Measurements from ENCODE around the gene PTGES2. TPM values are rescaled to one million over a fixed set of nuclear protein-coding genes. Genes with fewer than 3 reads are reported as not detected.
A peak's percentile ranks its signal among the peaks of the same experiment; 100 is the strongest.
"Not testable (repeated sequence)": the region's sequence is repeated elsewhere in the genome, so short reads cannot be mapped to it uniquely, and the experiment has no call there.

Gene PTGES2
- total RNA-seq, 6 donors from 2014 or later, result 45.9 to 116 (median 61.1) TPM

DNA sequence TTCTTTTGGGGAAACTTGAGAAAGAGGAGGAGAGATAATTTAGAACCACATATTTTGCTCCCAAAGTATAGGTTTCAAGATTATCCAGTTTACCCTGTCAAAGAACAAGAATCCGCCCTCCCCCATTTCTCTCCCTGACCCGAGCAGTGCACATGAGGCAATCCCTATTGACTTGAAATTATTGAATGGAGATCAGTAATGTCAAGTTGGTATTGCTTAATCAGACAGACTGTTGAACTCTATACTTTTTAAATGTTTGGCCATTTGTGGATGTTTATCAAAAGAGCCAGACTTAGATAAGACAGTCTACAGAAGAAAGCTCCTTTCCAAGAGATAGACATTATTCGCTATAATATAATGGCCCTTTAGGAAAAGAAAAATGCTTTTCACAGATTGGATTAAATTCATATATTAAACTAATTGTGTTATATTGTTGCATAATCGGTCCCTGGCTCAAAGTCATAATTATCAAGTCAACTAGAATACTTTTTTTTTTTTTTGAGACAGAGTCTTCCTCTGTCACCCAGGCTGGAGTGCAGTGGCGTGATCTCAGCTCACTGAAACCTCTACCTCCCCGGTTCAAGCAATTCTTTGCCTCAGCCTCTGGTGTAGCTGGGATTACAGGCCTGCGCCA lies 54.2 kb downstream of the PTGES2 start:
- peak overlapping the region; percentile 64 to 94 (median 78) for H3K27ac ChIP-seq
- 68 to 74% methylated on average over 7 of the region's 7 CpGs for WGBS, 2 donors
- DNase-seq, result no peak
- no peak overlapping the region for H3K4me3 ChIP-seq
- H3K36me3 ChIP-seq, result no peaks in the 10 kb centered on the region
- H3K4me1 ChIP-seq, result peaks cover 52 to 76% (median 64%) of the 10 kb centered on the region in 4 donors
- no peaks in the 10 kb centered on the region for H3K27me3 ChIP-seq
- peak in 1 of 2 donors; percentile 42 for ATAC-seq (ENCODE audit: low FRiP score in 2 of 2)
- no peak for TF ChIP-seq EP300 (IDR thresholded peaks at IDR 0.05)
- no peaks in the 10 kb centered on the region for H3K9me3 ChIP-seq

DNA sequence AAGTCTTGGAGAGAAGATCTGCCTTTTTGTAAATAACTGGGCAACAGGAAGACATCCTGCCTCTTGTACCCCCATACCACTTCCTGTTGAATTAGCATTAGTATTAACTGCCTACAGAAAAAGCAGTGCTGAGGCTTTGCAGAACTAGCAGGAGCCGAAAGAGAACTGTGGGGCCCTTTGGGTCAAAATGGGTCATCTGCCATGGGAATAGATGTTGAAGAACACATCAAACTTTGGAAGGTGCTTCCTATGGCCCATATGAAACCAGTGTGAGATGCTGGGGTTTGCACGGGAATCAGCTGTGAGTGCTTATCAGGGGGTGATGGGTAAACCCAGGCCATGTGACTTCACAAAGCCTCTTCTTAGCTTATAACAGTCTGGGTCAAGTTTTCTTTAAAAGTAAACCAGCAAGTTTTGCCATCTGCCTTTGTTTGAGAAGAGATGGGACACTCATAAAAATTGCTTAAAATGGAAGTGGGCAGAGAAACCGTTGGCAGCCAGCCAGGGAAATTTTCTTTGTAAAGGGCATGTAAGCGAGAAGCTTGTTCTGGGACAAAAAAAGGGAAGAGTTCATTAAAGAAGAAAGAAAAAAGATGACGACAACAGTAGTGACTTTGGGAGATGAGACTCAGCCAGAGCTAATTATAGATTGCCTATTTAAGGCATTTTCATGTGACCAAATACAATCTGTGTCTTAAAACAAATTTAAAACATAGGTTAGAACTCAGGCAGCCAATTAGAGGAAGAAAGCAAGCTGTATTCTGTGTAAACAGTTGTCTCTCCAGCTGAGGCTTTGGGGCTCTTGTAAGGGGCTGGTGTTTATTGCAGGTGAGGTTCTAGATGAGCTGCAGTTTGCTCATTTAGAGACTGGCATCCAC lies 55.1 kb downstream of the PTGES2 start:
- DNase-seq (peak in 1 of 2 donors; percentile 89), ATAC-seq (ENCODE audit: low FRiP score in 2 of 2) (peak in 1 of 2 donors; percentile 2)
- no peaks in the 10 kb centered on the region for H3K36me3 ChIP-seq
- peak overlapping the region in 1 of 4 donors; percentile 23 for H3K4me3 ChIP-seq
- no peaks in the 10 kb centered on the region for H3K27me3 ChIP-seq
- H3K9me3 ChIP-seq, result no peaks in the 10 kb centered on the region
- H3K27ac ChIP-seq, result peak overlapping the region; percentile 64 to 94 (median 78)
- TF ChIP-seq, protein P1, sequence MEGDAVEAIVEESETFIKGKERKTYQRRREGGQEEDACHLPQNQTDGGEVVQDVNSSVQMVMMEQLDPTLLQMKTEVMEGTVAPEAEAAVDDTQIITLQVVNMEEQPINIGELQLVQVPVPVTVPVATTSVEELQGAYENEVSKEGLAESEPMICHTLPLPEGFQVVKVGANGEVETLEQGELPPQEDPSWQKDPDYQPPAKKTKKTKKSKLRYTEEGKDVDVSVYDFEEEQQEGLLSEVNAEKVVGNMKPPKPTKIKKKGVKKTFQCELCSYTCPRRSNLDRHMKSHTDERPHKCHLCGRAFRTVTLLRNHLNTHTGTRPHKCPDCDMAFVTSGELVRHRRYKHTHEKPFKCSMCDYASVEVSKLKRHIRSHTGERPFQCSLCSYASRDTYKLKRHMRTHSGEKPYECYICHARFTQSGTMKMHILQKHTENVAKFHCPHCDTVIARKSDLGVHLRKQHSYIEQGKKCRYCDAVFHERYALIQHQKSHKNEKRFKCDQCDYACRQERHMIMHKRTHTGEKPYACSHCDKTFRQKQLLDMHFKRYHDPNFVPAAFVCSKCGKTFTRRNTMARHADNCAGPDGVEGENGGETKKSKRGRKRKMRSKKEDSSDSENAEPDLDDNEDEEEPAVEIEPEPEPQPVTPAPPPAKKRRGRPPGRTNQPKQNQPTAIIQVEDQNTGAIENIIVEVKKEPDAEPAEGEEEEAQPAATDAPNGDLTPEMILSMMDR (IDR thresholded peaks at IDR 0.05), result no peak
- TF ChIP-seq POLR2AphosphoS5 (IDR thresholded peaks at IDR 0.05), result peak; percentile 18 to 22
- peak in 1 of 4 donors; percentile 17 for TF ChIP-seq POLR2A (IDR thresholded peaks at IDR 0.05)
- TF ChIP-seq EP300 (IDR thresholded peaks at IDR 0.05), result peak in 1 of 4 donors; percentile 22
- WGBS, 2 donors, result 4 to 8% methylated on average over 5 of the region's 5 CpGs
- peaks cover 44 to 66% (median 55%) of the 10 kb centered on the region in 4 donors for H3K4me1 ChIP-seq

DNA sequence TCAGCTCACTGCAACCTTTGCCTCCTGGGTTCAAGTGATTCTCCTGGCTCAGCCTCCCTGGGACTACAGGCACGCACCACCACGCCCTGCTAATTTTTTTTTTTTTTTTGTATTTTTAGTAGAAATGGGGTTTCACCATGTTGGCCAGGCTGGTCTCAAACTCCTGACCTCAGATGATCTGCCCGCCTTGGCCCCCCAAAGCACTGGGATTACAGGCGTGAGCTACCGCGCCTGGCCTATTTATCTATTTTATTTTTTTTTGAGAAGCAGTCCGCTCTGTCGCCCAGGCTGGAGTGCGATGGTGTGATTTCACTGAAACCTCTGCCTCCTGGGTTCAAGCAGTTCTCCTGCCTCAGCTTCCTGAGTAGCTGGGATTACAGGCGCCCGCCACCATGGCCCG lies 56.1 kb downstream of the PTGES2 start:
- H3K4me3 ChIP-seq; H3K36me3 ChIP-seq; H3K9me3 ChIP-seq; H3K27me3 ChIP-seq; ATAC-seq (ENCODE audit: low FRiP score in 2 of 2); DNase-seq: not testable (repeated sequence)
- Histone ChIP-seq H3K4me1 (peaks cover 48 to 64% (median 59%) of the 10 kb centered on the region in 4 donors), H3K27ac (peak overlapping the region; percentile 64 to 94 (median 78))
- 75 to 92% methylated on average over 12 of the region's 12 CpGs for WGBS, 2 donors

DNA sequence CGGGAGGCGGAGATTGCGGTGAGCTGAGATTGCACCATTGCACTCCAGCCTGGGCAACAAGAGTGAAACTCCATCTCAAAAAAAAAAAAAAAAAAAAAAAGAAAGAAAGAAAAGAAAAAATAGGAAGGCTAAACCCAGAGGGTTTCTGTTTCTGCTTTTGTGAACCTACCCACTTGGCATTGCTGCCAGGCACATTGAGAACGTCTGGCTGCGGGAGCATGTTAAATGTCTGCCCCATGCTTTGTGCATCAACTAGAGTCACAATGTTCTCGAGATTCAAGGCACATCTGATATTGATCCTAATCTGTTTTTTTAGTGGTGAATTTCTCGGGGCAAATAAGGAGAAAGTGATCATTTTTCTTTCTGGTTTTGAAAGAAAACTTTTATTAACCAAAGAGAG lies 56.7 kb downstream of the PTGES2 start:
- WGBS, 2 donors, result 71 to 75% methylated on average over 7 of the region's 7 CpGs
- Histone ChIP-seq H3K36me3 (no peaks in the 10 kb centered on the region), H3K4me1 (peaks cover 54 to 70% (median 65%) of the 10 kb centered on the region in 4 donors), H3K4me3 (no peak overlapping the region), H3K27ac (peak overlapping the region in 3 of 4 donors; percentile 70 to 94 (median 87)), H3K9me3 (no peaks in the 10 kb centered on the region), H3K27me3 (no peaks in the 10 kb centered on the region)
- DNase-seq (no peak), ATAC-seq (ENCODE audit: low FRiP score in 2 of 2) (no peak)
- TF ChIP-seq POLR2A (IDR thresholded peaks at IDR 0.05), result no peak
- TF ChIP-seq, protein P1 (IDR thresholded peaks at IDR 0.05), result no peak
- no peak for TF ChIP-seq POLR2AphosphoS5 (IDR thresholded peaks at IDR 0.05)
- TF ChIP-seq EP300 (IDR thresholded peaks at IDR 0.05), result no peak

Other genes starting within 250 kb of the PTGES2 start
- 100 to 1,000 TPM in 1 of 6 donors, 10 to 100 TPM in 5; 67.3 to 117 (median 85.2) TPM for gene ST6GALNAC6, start 228.1 kb downstream of the PTGES2 start, total RNA-seq
- 100 to 1,000 TPM in 1 of 6 donors, 10 to 100 TPM in 5; 41.3 to 105 (median 56.2) TPM for gene ST6GALNAC4, start 210.7 kb downstream of the PTGES2 start, total RNA-seq
- gene PIP5KL1, start 197.0 kb downstream of the PTGES2 start, total RNA-seq, result 10 to 100 TPM in 3 of 6 donors, 1 to 10 TPM in 3; 4.1 to 38.8 (median 10.0) TPM
- gene DPM2, start 189.9 kb downstream of the PTGES2 start, total RNA-seq, result 10 to 100 TPM; 20.1 to 40.7 (median 25.6) TPM
- gene EEIG1, start 146.7 kb downstream of the PTGES2 start, total RNA-seq, result 10 to 100 TPM; 17.8 to 60.7 (median 48.0) TPM
- gene NAIF1, start 60.4 kb downstream of the PTGES2 start, total RNA-seq, result 10 to 100 TPM in 5 of 6 donors, 1 to 10 TPM in 1; 8.0 to 37.7 (median 13.0) TPM
- 10 to 100 TPM; 23.6 to 40.2 (median 33.7) TPM for gene SLC25A25, start 59.5 kb downstream of the PTGES2 start, total RNA-seq
- gene LCN2, start 21.7 kb upstream of the PTGES2 start, total RNA-seq, result 100 to 1,000 TPM in 2 of 6 donors, 10 to 100 TPM in 3, 1 to 10 TPM in 1; 9.0 to 193 (median 38.2) TPM
- 100 to 1,000 TPM in 3 of 6 donors, 10 to 100 TPM in 3; 62.4 to 204 (median 102) TPM for gene BBLN, start 32.5 kb upstream of the PTGES2 start, total RNA-seq
- gene CIZ1, start 63.8 kb upstream of the PTGES2 start, total RNA-seq, result 100 to 1,000 TPM in 3 of 6 donors, 10 to 100 TPM in 3; 53.4 to 136 (median 95.5) TPM
- 10 to 100 TPM in 2 of 6 donors, 1 to 10 TPM in 4; 1.4 to 17.8 (median 7.9) TPM for gene DNM1, start 75.7 kb upstream of the PTGES2 start, total RNA-seq
- gene GOLGA2, start 148.3 kb upstream of the PTGES2 start, total RNA-seq, result 100 to 1,000 TPM in 2 of 6 donors, 10 to 100 TPM in 4; 78.4 to 138 (median 93.8) TPM
- gene SWI5, start 148.5 kb upstream of the PTGES2 start, total RNA-seq, result 10 to 100 TPM; 13.7 to 28.3 (median 22.8) TPM
- gene TRUB2, start 194.7 kb upstream of the PTGES2 start, total RNA-seq, result 10 to 100 TPM in 3 of 6 donors, 1 to 10 TPM in 3; 6.9 to 24.1 (median 9.7) TPM
- 10 to 100 TPM; 36.1 to 83.8 (median 55.2) TPM for gene COQ4, start 195.1 kb upstream of the PTGES2 start, total RNA-seq
- 10 to 100 TPM; 17.8 to 30.1 (median 19.5) TPM for gene SLC27A4, start 212.8 kb upstream of the PTGES2 start, total RNA-seq
- gene URM1, start 243.6 kb upstream of the PTGES2 start, total RNA-seq, result 10 to 100 TPM; 11.1 to 57.9 (median 28.7) TPM

All from upper lobe of left lung (tissue), 6 donors.